Astrocyte (in vitro differentiated cells and primary cell): ENCODE measurements around the gene CLIP4. TPM values are rescaled to one million over a fixed set of nuclear protein-coding genes. Genes with fewer than 3 reads are reported as not detected.
A peak's percentile ranks its signal among the peaks of the same experiment; 100 is the strongest.

Source experiments
- DNase-seq: peaks from one replicate; pipeline ENCODE4 v3.0.0-alpha.2; 2010; ENCODE audit warnings: low read depth
- FAIRE-seq: peaks from 2 replicates; lab custom pipeline; 2011; peaks lifted over from hg19 to GRCh38; lab: Jason Lieb, UNC
- H2AFZ ChIP-seq: 2 replicates; pipeline ENCODE4 v1.6.0; 2012; ENCODE audit warnings: low read depth, low read length, inconsistent platforms
- H3K27ac ChIP-seq: 2 replicates; pipeline ENCODE4 v1.5.1; 2011; ENCODE audit warnings: low read depth, low read length, inconsistent platforms
- H3K27me3 ChIP-seq: 2 replicates; pipeline ENCODE4 v1.6.0; 2011; ENCODE audit warnings: low read length, inconsistent platforms; ENCODE audit not compliant: insufficient read depth
- H3K36me3 ChIP-seq: 2 replicates; pipeline ENCODE4 v1.5.1; 2011; ENCODE audit warnings: low read length, inconsistent platforms; ENCODE audit not compliant: insufficient read depth
- H3K4me1 ChIP-seq: 2 replicates; pipeline ENCODE4 v1.5.1; 2011; ENCODE audit warnings: low read length, inconsistent platforms; ENCODE audit not compliant: insufficient read depth
- H3K4me2 ChIP-seq: 2 replicates; pipeline ENCODE4 v1.6.0; 2012; ENCODE audit warnings: low read length, inconsistent platforms
- H3K4me3 ChIP-seq: 2 replicates; pipeline ENCODE4 v1.5.1; 2011; ENCODE audit warnings: low read depth, mild to moderate bottlenecking, low read length, inconsistent platforms; ENCODE audit not compliant: insufficient read depth
- H3K79me2 ChIP-seq: 2 replicates; pipeline ENCODE4 v1.6.0; 2012; ENCODE audit warnings: mild to moderate bottlenecking, low read length, inconsistent platforms; ENCODE audit not compliant: insufficient read depth
- H3K9ac ChIP-seq: 2 replicates; pipeline ENCODE4 v1.6.0; 2012; ENCODE audit warnings: mild to moderate bottlenecking, low read length, inconsistent platforms
- H3K9me3 ChIP-seq: 2 replicates; pipeline ENCODE4 v1.5.1; 2012; ENCODE audit warnings: low read depth, mild to moderate bottlenecking, low read length, inconsistent platforms; ENCODE audit not compliant: insufficient read depth
- H4K20me1 ChIP-seq: 2 replicates; pipeline ENCODE4 v1.6.0; 2012; ENCODE audit warnings: low read length, inconsistent platforms; ENCODE audit not compliant: insufficient read depth
- H3K27ac Mint-ChIP-seq: one replicate; pipeline ENCODE4 v1.8.0; 2021; ENCODE audit warnings: mild to moderate bottlenecking, mixed read lengths; ENCODE audit not compliant: unreplicated experiment
- H3K27me3 Mint-ChIP-seq: one replicate; pipeline ENCODE4 v1.8.0; 2021; ENCODE audit warnings: low read depth, mixed read lengths; ENCODE audit not compliant: unreplicated experiment
- H3K36me3 Mint-ChIP-seq: one replicate; pipeline ENCODE4 v1.8.0; 2021; ENCODE audit warnings: low read depth, mixed read lengths; ENCODE audit not compliant: unreplicated experiment
- H3K4me1 Mint-ChIP-seq: one replicate; pipeline ENCODE4 v1.8.0; 2021; ENCODE audit warnings: low read depth, mixed read lengths; ENCODE audit not compliant: unreplicated experiment
- H3K4me3 Mint-ChIP-seq: one replicate; pipeline ENCODE4 v1.8.0; 2021; ENCODE audit warnings: mild to moderate bottlenecking, moderate library complexity, mixed read lengths; ENCODE audit not compliant: unreplicated experiment
- H3K9me3 Mint-ChIP-seq: one replicate; pipeline ENCODE4 v1.8.0; 2021; ENCODE audit warnings: mild to moderate bottlenecking, mixed read lengths; ENCODE audit not compliant: unreplicated experiment
- EZH2 ChIP-seq: IDR thresholded peaks from 2 replicates; pipeline ENCODE4 v1.6.1; 2012; ENCODE audit warnings: mild to moderate bottlenecking, low read length, inconsistent platforms; ENCODE audit not compliant: insufficient read depth
- total RNA-seq: library from RNA; stranded (reverse); gene quantifications from 2 replicates; pipeline ENCODE4 v1.2.1, GENCODE V29; 2021
- TF ChIP-seq, protein P1 (sequence below): IDR thresholded peaks from 2 replicates; pipeline ENCODE4 v1.5.1; 2011; ENCODE audit warnings: low read depth, mild to moderate bottlenecking, inconsistent platforms, low read length, moderate library complexity; ENCODE audit not compliant: insufficient read depth

CLIP4 gene
- total RNA-seq, 1 donor from 2014 or later, result 18.4 TPM

- no peaks in the 10 kb centered on the region for H3K9me3 ChIP-seq
- Mint-ChIP-seq H3K9me3 (no peaks in the 10 kb centered on the region), H3K27me3 (no peaks in the 10 kb centered on the region), H3K36me3 (peaks cover 2% of the 10 kb centered on the region), H3K4me3 (no peak overlapping the region), H3K27ac (no peak overlapping the region), H3K4me1 (peaks cover 37% of the 10 kb centered on the region)
- TF ChIP-seq, protein P1, sequence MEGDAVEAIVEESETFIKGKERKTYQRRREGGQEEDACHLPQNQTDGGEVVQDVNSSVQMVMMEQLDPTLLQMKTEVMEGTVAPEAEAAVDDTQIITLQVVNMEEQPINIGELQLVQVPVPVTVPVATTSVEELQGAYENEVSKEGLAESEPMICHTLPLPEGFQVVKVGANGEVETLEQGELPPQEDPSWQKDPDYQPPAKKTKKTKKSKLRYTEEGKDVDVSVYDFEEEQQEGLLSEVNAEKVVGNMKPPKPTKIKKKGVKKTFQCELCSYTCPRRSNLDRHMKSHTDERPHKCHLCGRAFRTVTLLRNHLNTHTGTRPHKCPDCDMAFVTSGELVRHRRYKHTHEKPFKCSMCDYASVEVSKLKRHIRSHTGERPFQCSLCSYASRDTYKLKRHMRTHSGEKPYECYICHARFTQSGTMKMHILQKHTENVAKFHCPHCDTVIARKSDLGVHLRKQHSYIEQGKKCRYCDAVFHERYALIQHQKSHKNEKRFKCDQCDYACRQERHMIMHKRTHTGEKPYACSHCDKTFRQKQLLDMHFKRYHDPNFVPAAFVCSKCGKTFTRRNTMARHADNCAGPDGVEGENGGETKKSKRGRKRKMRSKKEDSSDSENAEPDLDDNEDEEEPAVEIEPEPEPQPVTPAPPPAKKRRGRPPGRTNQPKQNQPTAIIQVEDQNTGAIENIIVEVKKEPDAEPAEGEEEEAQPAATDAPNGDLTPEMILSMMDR, result no peak
- TF ChIP-seq EZH2, result no peak
- no peaks in the 10 kb centered on the region for H3K36me3 ChIP-seq
- H3K9ac ChIP-seq, result no peak overlapping the region
- no peak overlapping the region for H2AFZ ChIP-seq
- H4K20me1 ChIP-seq, result no peaks in the 10 kb centered on the region
- H3K4me2 ChIP-seq, result no peak overlapping the region
- FAIRE-seq (no peak), DNase-seq (peak; percentile 36)
- H3K27me3 ChIP-seq, result no peaks in the 10 kb centered on the region
- H3K4me1 ChIP-seq, result peaks cover 37% of the 10 kb centered on the region
- H3K4me3 ChIP-seq, result no peak overlapping the region
- H3K79me2 ChIP-seq, result peaks cover 4% of the 10 kb centered on the region
- no peak overlapping the region for H3K27ac ChIP-seq
Measured at GRCh38 chr2:29110916-29111535, 4.2 kb upstream of the CLIP4 start.

- Histone ChIP-seq H3K4me3 (no peak overlapping the region), H3K27ac (peak overlapping the region; percentile 82), H3K27me3 (no peaks in the 10 kb centered on the region), H3K4me2 (no peak overlapping the region), H3K9me3 (no peaks in the 10 kb centered on the region), H2AFZ (no peak overlapping the region), H3K36me3 (no peaks in the 10 kb centered on the region), H3K79me2 (peaks cover 17% of the 10 kb centered on the region), H4K20me1 (no peaks in the 10 kb centered on the region), H3K4me1 (peaks cover 39% of the 10 kb centered on the region), H3K9ac (no peak overlapping the region)
- no peaks in the 10 kb centered on the region for H3K9me3 Mint-ChIP-seq
- no peak for TF ChIP-seq EZH2
- TF ChIP-seq, protein P1, result no peak
- DNase-seq (no peak), FAIRE-seq (no peak)
- no peak overlapping the region for H3K27ac Mint-ChIP-seq
- no peaks in the 10 kb centered on the region for H3K27me3 Mint-ChIP-seq
- peaks cover 39% of the 10 kb centered on the region for H3K4me1 Mint-ChIP-seq
- H3K36me3 Mint-ChIP-seq, result peaks cover 2% of the 10 kb centered on the region
- H3K4me3 Mint-ChIP-seq, result no peak overlapping the region
Measured at GRCh38 chr2:29112379-29112778, 2.8 kb upstream of the CLIP4 start.

GRCh38 chr2:29113027-29113686, 2.1 kb upstream of the CLIP4 start:
- Histone ChIP-seq H3K4me2 (peak overlapping the region; percentile 98), H3K9me3 (no peaks in the 10 kb centered on the region), H3K9ac (peak overlapping the region; percentile 93), H3K79me2 (peaks cover 22% of the 10 kb centered on the region), H4K20me1 (no peaks in the 10 kb centered on the region), H2AFZ (no peak overlapping the region), H3K36me3 (no peaks in the 10 kb centered on the region), H3K4me3 (no peak overlapping the region), H3K27me3 (no peaks in the 10 kb centered on the region), H3K27ac (peak overlapping the region; percentile 82), H3K4me1 (peaks cover 46% of the 10 kb centered on the region)
- TF ChIP-seq, protein P1, result no peak
- no peak for TF ChIP-seq EZH2
- Mint-ChIP-seq H3K27me3 (no peaks in the 10 kb centered on the region), H3K4me3 (no peak overlapping the region), H3K36me3 (peaks cover 2% of the 10 kb centered on the region), H3K27ac (peak overlapping the region; percentile 85), H3K9me3 (no peaks in the 10 kb centered on the region), H3K4me1 (peaks cover 44% of the 10 kb centered on the region)
- peak; percentile 95 for DNase-seq
- FAIRE-seq, result no peak
